GM18867 (cell line): ENCODE data around the gene KCNK10.

Experiments used
- ATAC-seq: cut with Tn5 transposase; IDR thresholded peaks from one replicate; pipeline ENCODE4 v1.9.1; 2021; ENCODE audit warnings: mild to moderate bottlenecking, moderate library complexity; ENCODE audit not compliant: unreplicated experiment

The KCNK10 gene

GRCh38 chr14:88321692-88322503 lies 1.2 kb downstream of the KCNK10 start:
- ATAC-seq, result no peak

GRCh38 chr14:88318406-88318805 lies 4.7 kb downstream of the KCNK10 start:
- no peak for ATAC-seq

- ATAC-seq, result no peak
Observed at GRCh38 chr14:88316521-88316920, 6.5 kb downstream of the KCNK10 start.

- no peak for ATAC-seq
Observed at GRCh38 chr14:88312257-88312656, 10.8 kb downstream of the KCNK10 start.

GRCh38 chr14:88311780-88312179 lies 11.3 kb downstream of the KCNK10 start:
- no peak for ATAC-seq

- no peak for ATAC-seq
Observed at GRCh38 chr14:88310449-88310848, 12.6 kb downstream of the KCNK10 start.

GRCh38 chr14:88310021-88310420 lies 13.0 kb downstream of the KCNK10 start:
- no peak for ATAC-seq

- no peak for ATAC-seq
Observed at GRCh38 chr14:88305528-88306322, 17.3 kb downstream of the KCNK10 start.

GRCh38 chr14:88303041-88303440 lies 20.0 kb downstream of the KCNK10 start:
- no peak for ATAC-seq

- no peak for ATAC-seq
Observed at GRCh38 chr14:88301381-88301780, 21.7 kb downstream of the KCNK10 start.

- no peak for ATAC-seq
Observed at GRCh38 chr14:88300817-88301216, 22.3 kb downstream of the KCNK10 start.

GRCh38 chr14:88299865-88300530 lies 23.1 kb downstream of the KCNK10 start:
- no peak for ATAC-seq

- ATAC-seq, result no peak
Observed at GRCh38 chr14:88297306-88297705, 25.8 kb downstream of the KCNK10 start.

GRCh38 chr14:88296351-88296750 lies 26.7 kb downstream of the KCNK10 start:
- no peak for ATAC-seq

GRCh38 chr14:88289996-88290395 lies 33.1 kb downstream of the KCNK10 start:
- ATAC-seq, result no peak

GRCh38 chr14:88289234-88289633 lies 33.8 kb downstream of the KCNK10 start:
- ATAC-seq, result no peak

- no peak for ATAC-seq
Observed at GRCh38 chr14:88286309-88286708, 36.8 kb downstream of the KCNK10 start.

GRCh38 chr14:88281447-88281846 lies 41.6 kb downstream of the KCNK10 start:
- ATAC-seq, result no peak

GRCh38 chr14:88276923-88277596 lies 46.0 kb downstream of the KCNK10 start:
- ATAC-seq, result no peak

- no peak for ATAC-seq
Observed at GRCh38 chr14:88272390-88273269, 50.4 kb downstream of the KCNK10 start.
